ENCODE results near the gene IER5L. TPM values are rescaled to one million over a fixed set of nuclear protein-coding genes. Genes with fewer than 3 reads are reported as not detected.

IER5L gene
- total RNA-seq, 1 donor from 2014 or later = 37.5 TPM

GRCh38 chr9:129145316-129145715, 32.7 kb downstream of the IER5L start:
- Mint-ChIP-seq H3K36me3 (peaks cover 6% of the 10 kb centered on the region), H3K27ac (peak overlapping the region; percentile 79), H3K4me3 (no peak overlapping the region), H3K4me1 (ENCODE audit: unreplicated experiment) (peaks cover 33% of the 10 kb centered on the region), H3K27me3 (no peaks in the 10 kb centered on the region), H3K9me3 (no peaks in the 10 kb centered on the region)
- no peak for DNase-seq (ENCODE audit: extremely low spot score, unreplicated experiment)
- TF ChIP-seq CTCF (conservative IDR thresholded peaks at IDR 0.05) = no peak

GRCh38 chr9:129143031-129143927, 34.8 kb downstream of the IER5L start:
- Mint-ChIP-seq H3K9me3 (no peaks in the 10 kb centered on the region), H3K4me1 (ENCODE audit: unreplicated experiment) (peaks cover 38% of the 10 kb centered on the region), H3K36me3 (peaks cover 6% of the 10 kb centered on the region), H3K4me3 (peak overlapping the region; percentile 74), H3K27ac (peak overlapping the region; percentile 87), H3K27me3 (no peaks in the 10 kb centered on the region)
- TF ChIP-seq CTCF (conservative IDR thresholded peaks at IDR 0.05) = peak; percentile 96
- peak; percentile 85 for DNase-seq (ENCODE audit: extremely low spot score, unreplicated experiment)

- Mint-ChIP-seq H3K27ac (peak overlapping the region; percentile 87), H3K27me3 (no peaks in the 10 kb centered on the region), H3K4me1 (ENCODE audit: unreplicated experiment) (peaks cover 46% of the 10 kb centered on the region), H3K36me3 (peaks cover 6% of the 10 kb centered on the region), H3K9me3 (no peaks in the 10 kb centered on the region), H3K4me3 (peak overlapping the region; percentile 74)
- no peak for DNase-seq (ENCODE audit: extremely low spot score, unreplicated experiment)
- TF ChIP-seq CTCF (conservative IDR thresholded peaks at IDR 0.05) = no peak
Measured at GRCh38 chr9:129142138-129142935, 35.7 kb downstream of the IER5L start.

GRCh38 chr9:129141066-129142041, 36.7 kb downstream of the IER5L start:
- Mint-ChIP-seq H3K27me3 (no peaks in the 10 kb centered on the region), H3K4me3 (peak overlapping the region; percentile 88)

More at GRCh38 chr9:129141066-129142041, 36.7 kb downstream of the IER5L start:
- Mint-ChIP-seq H3K27ac (peak overlapping the region; percentile 99), H3K4me1 (ENCODE audit: unreplicated experiment) (peaks cover 42% of the 10 kb centered on the region), H3K9me3 (no peaks in the 10 kb centered on the region), H3K36me3 (peaks cover 6% of the 10 kb centered on the region)
- DNase-seq (ENCODE audit: extremely low spot score, unreplicated experiment) = no peak
- TF ChIP-seq CTCF (conservative IDR thresholded peaks at IDR 0.05) = no peak
